Dendritic cell treated with granulocyte-macrophage colony-stimulating factor and Interleukin-4, amounts not matched to agents 40 ng/mL and 50 ng/mL, for 4 days (primary cell): ENCODE measurements around the gene RNF150.

ENCODE experiments used
- H3K27ac Mint-ChIP-seq: one replicate; pipeline ENCODE4 v1.8.0; 2022; ENCODE audit warnings: mild to moderate bottlenecking, mixed read lengths
- H3K27me3 Mint-ChIP-seq: one replicate; pipeline ENCODE4 v1.8.0; 2022; ENCODE audit warnings: mild to moderate bottlenecking, mixed read lengths
- H3K36me3 Mint-ChIP-seq: one replicate; pipeline ENCODE4 v1.8.0; 2022; ENCODE audit warnings: low read depth, mixed read lengths
- H3K4me1 Mint-ChIP-seq: one replicate; pipeline ENCODE4 v1.8.0; 2022; ENCODE audit warnings: low read depth, mixed read lengths
- H3K4me3 Mint-ChIP-seq: one replicate; pipeline ENCODE4 v1.8.0; 2022; ENCODE audit warnings: mild to moderate bottlenecking, moderate library complexity, mixed read lengths
- H3K9me3 Mint-ChIP-seq: one replicate; pipeline ENCODE4 v1.8.0; 2022; ENCODE audit warnings: mixed read lengths
- intact Hi-C: fragments of 100-400 bp; cut with micrococcal nuclease; formaldehyde crosslinking; loops from one replicate; pipeline ENCODE4 v1.15.0; 2022

The RNF150 gene

DNA sequence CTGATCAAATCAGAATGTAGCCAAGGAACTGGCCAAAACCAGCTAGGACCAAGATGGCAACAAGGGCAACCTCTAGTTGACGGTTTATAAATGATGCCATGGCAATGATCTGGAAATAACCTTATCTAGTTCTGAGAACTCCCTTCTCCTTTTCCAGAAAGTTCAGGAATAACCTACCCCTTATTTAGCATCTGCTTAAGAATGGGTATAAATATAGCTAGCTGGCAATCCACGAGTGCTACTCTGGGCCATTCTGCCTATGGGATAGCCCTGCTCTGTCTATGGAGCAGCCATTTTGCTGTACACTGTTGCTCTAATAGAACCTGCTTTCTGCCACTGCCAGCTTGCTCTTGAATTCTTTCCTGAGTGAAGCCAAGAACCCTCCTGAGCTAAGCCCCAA, 192.7 kb downstream of the RNF150 start:
- Mint-ChIP-seq H3K36me3 (no peaks in the 10 kb centered on the region), H3K27me3 (no peaks in the 10 kb centered on the region), H3K9me3 (no peaks in the 10 kb centered on the region), H3K4me1 (no peaks in the 10 kb centered on the region), H3K4me3 (no peak overlapping the region), H3K27ac (no peak overlapping the region)
- intact Hi-C loops, result no loop called here

DNA sequence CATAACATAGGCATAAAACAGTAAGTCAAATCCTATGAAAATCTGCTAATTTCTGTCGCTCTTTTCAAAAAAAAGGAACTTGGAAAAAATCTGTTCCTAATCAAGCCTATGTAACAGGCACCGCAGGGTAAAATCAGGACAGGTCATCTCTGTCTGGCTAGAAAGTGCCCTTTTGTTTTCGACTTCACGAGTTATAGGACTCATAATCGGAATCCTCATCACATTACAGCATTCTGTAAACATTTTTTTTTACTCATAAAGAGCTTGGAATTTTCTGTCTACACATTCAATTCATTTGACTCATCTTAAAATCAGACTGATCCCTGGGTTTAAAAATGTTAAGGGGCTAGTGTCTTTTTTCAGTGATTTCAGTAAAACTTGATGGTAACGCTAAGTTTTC, 195.4 kb downstream of the RNF150 start:
- Mint-ChIP-seq H3K9me3 (no peaks in the 10 kb centered on the region), H3K4me3 (no peak overlapping the region), H3K27me3 (no peaks in the 10 kb centered on the region), H3K4me1 (no peaks in the 10 kb centered on the region), H3K27ac (no peak overlapping the region), H3K36me3 (no peaks in the 10 kb centered on the region)
- intact Hi-C loops, result no loop called here

DNA sequence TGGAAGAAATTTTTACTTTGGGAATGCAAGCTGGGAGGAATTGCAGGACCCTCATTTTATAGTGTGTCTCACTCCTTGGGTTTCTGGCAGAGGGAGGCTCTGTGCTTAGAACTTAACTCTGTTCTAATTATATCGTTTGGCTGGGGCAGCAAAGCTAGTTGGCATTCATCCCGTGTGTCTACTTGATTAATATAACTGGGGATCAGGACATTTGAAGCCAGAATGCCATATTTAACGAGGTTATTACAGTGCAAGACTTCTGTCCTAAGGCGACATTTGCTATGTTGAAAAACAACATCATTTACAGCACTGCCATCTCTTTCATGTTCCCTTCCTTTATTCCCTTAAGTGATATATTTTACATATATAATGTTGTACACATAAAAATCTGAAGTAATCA, 198.0 kb downstream of the RNF150 start:
- no peak overlapping the region for H3K27ac Mint-ChIP-seq
- H3K4me1 Mint-ChIP-seq, result no peaks in the 10 kb centered on the region
- H3K9me3 Mint-ChIP-seq, result no peaks in the 10 kb centered on the region
- H3K36me3 Mint-ChIP-seq, result no peaks in the 10 kb centered on the region
- H3K27me3 Mint-ChIP-seq, result peaks cover 8% of the 10 kb centered on the region
- intact Hi-C loops, result no loop called here
- no peak overlapping the region for H3K4me3 Mint-ChIP-seq

DNA sequence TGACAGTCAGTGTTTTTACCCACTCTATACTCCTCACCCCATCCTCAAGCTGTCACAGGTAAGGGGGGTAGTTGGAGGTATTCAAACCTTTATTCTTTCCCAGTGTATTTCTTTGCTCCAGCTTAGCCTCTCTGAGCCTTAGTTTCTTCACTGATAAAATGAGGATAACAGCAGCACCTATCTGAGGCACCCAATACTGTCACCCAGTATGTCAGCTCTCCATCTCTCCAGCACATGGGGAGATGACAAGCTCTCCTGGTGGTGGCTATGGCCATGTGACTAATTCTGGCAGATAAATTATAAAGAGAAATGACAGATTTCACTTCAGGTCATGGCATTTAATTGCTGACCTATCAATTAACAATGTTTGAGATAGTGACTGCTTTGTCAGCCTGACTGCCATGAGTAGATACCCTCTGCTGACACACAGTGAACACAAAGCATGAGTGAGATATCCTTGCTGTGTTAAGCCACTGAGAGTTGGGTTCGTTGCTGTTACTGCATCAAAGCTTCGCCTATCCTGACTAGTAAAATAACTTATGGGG, 200.7 kb downstream of the RNF150 start:
- Mint-ChIP-seq H3K4me3 (no peak overlapping the region), H3K27ac (no peak overlapping the region), H3K27me3 (peaks cover 8% of the 10 kb centered on the region), H3K9me3 (no peaks in the 10 kb centered on the region), H3K36me3 (no peaks in the 10 kb centered on the region), H3K4me1 (no peaks in the 10 kb centered on the region)
- intact Hi-C loops, result no loop called here

DNA sequence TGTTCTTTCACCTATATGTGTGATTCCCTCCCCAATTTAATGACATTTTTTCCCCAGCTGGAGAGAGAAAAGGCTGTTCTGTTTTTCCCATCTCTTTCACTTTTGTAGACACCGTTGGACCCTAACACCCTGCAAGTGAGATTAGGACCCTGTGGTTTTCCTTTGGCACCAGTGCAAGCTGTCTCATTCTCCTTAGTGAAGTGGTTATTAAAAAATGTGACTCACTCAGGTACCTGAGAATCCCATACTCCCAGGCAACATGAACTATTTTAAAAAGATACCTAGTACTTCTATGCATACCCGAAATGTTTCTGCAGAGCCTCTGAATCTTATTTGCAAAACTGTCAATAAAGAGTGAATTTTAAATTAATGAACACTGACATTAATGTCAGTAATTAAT, 201.4 kb downstream of the RNF150 start:
- H3K27me3 Mint-ChIP-seq, result peaks cover 8% of the 10 kb centered on the region
- no peaks in the 10 kb centered on the region for H3K4me1 Mint-ChIP-seq
- intact Hi-C loops, result no loop called here
- no peaks in the 10 kb centered on the region for H3K9me3 Mint-ChIP-seq
- no peak overlapping the region for H3K4me3 Mint-ChIP-seq
- H3K27ac Mint-ChIP-seq, result no peak overlapping the region
- H3K36me3 Mint-ChIP-seq, result no peaks in the 10 kb centered on the region

DNA sequence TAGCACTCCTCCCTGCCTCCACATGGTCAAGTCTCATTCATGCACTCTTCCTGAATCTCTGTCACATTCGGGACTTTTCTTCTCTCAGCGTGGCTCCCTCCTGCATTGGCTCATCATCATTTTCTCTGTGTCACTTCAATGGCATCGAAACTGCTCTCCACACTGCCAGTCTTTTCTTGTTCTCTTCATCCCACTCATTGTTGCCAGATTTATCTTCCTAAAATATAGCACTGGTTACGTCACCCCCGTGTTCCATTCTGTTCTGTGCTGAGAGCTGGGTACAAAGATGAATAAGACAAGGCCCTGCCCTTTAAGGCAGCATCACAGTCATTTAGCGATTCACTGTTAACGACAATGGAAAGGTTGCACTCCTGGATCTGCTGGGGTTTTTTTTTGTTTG, 202.7 kb downstream of the RNF150 start:
- H3K4me3 Mint-ChIP-seq, result no peak overlapping the region
- no peak overlapping the region for H3K27ac Mint-ChIP-seq
- no peaks in the 10 kb centered on the region for H3K9me3 Mint-ChIP-seq
- H3K36me3 Mint-ChIP-seq, result no peaks in the 10 kb centered on the region
- peaks cover 8% of the 10 kb centered on the region for H3K27me3 Mint-ChIP-seq
- intact Hi-C loops, result no loop called here
- no peaks in the 10 kb centered on the region for H3K4me1 Mint-ChIP-seq

DNA sequence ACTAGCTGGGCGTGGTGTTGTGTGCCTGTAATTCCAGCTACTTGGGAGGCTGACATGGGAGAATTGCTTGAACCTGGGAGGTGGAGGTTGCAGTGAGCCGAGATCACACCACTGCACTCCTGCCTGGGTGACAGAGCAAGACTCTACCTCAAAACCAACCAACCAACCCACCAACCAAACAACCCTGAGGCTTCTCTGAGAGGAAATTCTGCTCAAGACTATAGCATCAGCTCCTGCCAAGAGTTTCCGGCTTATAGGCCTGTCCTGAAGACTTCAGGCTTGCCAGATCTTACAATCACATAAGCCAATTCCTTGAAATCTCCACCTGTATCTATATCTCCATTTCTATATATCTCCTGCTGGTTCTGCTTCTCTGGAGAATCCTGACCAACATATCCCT, 203.3 kb downstream of the RNF150 start:
- intact Hi-C loops, result no loop called here
- Mint-ChIP-seq H3K36me3 (no peaks in the 10 kb centered on the region), H3K4me3 (no peak overlapping the region), H3K27ac (no peak overlapping the region), H3K4me1 (no peaks in the 10 kb centered on the region), H3K27me3 (peaks cover 8% of the 10 kb centered on the region), H3K9me3 (no peaks in the 10 kb centered on the region)

DNA sequence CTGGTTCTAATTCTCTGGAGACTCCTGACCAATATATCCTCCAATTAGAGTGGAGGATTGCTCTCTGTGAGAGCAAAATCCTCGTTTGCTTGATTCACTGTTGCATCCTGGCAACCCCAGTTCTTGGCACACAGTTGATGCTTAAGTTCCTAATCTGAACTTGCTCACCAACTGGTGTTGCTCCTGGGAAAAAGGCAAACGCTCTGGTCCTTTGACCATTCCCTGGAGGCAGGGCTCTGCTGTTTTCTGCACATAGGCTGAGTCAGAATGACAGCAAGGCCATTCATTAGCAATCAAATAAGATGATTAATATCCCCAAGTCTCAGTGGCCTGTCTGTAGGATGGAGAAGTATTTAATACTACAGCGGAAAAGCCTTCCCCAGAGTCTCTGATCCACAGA, 204.4 kb downstream of the RNF150 start:
- Mint-ChIP-seq H3K36me3 (no peaks in the 10 kb centered on the region), H3K27me3 (peaks cover 8% of the 10 kb centered on the region), H3K4me1 (no peaks in the 10 kb centered on the region), H3K9me3 (no peaks in the 10 kb centered on the region), H3K4me3 (no peak overlapping the region), H3K27ac (no peak overlapping the region)
- intact Hi-C loops, result no loop called here

DNA sequence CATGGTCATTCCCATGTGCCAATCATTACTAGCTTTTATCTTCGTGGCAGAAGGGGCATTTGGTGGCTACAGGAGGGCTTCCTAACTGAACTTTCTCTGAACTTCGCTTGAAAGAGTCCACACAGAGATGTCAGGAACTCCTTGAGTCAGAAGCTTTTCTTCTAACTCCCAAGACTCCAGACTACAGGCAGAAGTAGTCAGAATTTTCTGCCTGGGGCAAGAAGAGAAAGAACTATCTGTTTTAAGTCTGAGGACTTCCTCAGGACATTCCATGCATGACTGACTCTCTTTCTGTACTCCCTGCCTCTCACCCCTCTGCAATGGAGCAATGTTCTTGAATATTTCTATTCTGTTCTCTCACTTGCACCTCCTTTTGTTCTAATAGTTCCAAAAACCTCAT, 206.6 kb downstream of the RNF150 start:
- Mint-ChIP-seq H3K4me3 (no peak overlapping the region), H3K9me3 (no peaks in the 10 kb centered on the region), H3K27me3 (peaks cover 5% of the 10 kb centered on the region), H3K4me1 (no peaks in the 10 kb centered on the region), H3K27ac (no peak overlapping the region), H3K36me3 (no peaks in the 10 kb centered on the region)
- intact Hi-C loops, result no loop called here

DNA sequence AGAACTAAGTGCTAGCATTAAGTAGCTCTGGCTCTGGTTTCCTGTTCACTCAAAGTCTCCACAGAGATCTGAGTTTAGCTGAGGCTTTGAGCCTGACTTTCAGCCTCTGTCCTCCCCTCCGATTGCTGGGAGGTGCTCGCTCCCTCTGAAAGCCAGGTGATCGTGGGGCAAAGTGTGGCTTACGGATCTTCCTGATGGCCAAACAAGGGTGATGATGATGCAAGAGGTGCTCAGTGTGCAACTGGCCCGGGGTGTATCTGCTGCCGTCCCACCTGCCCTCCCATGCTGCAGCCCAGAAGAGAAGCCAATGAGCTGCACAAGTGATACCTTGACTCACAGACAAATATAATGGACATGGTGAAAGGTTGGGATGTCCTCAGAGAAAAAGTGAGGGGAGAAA, 207.9 kb downstream of the RNF150 start:
- no peak overlapping the region for H3K27ac Mint-ChIP-seq
- no peak overlapping the region for H3K4me3 Mint-ChIP-seq

DNA sequence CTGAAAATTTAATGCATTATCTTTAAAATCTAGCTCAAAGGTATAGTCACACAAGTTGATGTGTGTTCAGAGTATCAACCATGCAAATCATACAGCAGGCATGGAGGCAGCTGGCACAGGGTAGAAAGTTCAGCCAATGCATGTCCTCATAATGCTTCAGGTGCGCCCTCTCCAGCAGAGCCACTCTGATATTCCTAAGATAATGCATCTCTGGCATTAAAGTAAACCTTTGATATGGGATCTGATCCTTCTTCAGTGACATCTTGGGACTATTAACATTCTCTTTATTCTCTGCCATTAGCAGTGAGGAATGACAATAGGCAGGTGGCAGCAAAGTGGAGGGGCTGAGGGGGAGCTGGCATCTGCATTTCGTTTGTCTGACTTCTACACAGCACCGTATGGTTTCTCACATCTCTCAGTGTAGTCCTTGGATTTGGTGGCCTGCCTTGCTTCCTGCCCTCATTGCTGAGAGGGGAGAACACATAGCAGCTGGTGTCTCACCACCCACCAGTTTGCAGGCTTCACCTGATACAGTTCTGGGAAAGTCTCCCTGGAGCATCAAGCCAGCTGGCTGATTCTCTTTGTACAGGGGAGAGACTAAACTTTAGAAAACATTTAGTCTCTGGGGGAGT, 208.4 kb downstream of the RNF150 start:
- Mint-ChIP-seq H3K27ac (no peak overlapping the region), H3K4me1 (no peaks in the 10 kb centered on the region), H3K27me3 (no peaks in the 10 kb centered on the region), H3K9me3 (no peaks in the 10 kb centered on the region), H3K36me3 (no peaks in the 10 kb centered on the region), H3K4me3 (no peak overlapping the region)
- intact Hi-C loops, result no loop called here

More for the DNA sequence above, 207.9 kb downstream of the RNF150 start:
- no peaks in the 10 kb centered on the region for H3K36me3 Mint-ChIP-seq
- intact Hi-C loops, result no loop called here
- peaks cover under 1% of the 10 kb centered on the region for H3K27me3 Mint-ChIP-seq
- H3K4me1 Mint-ChIP-seq, result no peaks in the 10 kb centered on the region
- H3K9me3 Mint-ChIP-seq, result no peaks in the 10 kb centered on the region

DNA sequence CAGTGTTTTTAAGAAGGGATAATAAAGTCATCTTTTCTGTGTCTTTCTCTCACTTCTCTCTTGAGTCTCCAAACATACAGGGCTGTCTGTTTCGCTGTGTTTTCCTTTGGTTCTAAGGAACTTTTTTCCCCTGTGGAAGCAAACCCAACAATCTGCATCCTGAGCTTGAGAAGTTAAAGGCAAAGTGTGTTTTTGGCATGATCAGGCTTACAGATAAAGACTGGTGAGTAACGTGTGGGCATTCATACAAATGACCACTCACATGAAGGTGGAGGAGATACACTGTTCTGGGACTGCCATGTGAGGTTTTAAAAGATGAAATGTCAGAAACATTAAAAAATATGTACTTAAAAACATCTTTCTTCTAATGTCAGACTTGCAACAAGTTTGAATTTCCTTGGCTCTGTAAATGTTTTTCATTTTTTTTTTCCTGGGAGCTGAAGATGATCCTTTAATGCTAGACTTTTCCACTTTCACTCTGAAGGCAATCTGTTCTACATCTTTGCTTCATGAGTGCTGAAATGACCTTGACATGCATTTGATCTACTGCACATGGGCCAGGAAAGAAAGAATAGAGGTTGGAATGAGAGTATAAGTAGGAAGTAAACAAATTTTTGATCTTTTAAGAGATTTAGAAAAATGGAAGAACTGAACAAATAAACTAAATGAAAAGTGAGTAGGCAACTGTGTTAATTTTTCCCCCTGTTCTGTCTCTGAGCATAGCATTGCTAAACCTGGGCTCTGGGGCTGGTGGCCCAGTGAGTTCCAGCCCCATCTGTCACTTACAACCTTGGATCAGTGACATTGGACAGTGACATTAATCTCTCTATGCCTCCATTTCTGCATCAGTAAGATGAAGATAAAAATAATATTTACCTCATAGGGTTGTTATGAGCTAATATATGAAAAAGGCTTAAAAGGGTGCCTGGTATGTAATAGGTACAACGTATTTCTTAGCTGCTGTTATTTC, 226.0 kb downstream of the RNF150 start:
- H3K27ac Mint-ChIP-seq, result no peak overlapping the region
- H3K4me1 Mint-ChIP-seq, result no peaks in the 10 kb centered on the region
- H3K4me3 Mint-ChIP-seq, result no peak overlapping the region
- no peaks in the 10 kb centered on the region for H3K9me3 Mint-ChIP-seq
- no peaks in the 10 kb centered on the region for H3K27me3 Mint-ChIP-seq
- H3K36me3 Mint-ChIP-seq, result no peaks in the 10 kb centered on the region
- intact Hi-C loops, result no loop called here

DNA sequence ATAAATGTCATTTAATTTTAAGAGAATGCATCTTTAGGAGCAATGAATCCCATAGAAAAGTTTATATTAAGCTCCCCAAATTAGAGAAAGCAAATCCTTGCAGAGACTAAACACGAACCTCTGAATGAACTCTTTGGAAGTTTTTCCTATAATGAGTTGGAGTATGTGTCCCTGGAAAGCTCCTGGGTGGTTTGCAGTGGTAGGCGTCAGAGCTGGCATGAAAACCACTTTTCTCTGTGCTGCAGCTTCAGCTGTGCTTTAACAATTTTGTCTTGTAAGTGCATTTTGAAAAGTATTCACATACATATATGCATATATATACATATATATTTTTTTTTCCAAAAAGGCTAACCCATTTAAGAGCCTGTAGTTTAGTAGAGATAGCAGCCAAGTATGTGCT, 228.4 kb downstream of the RNF150 start:
- H3K4me3 Mint-ChIP-seq, result no peak overlapping the region
- no peaks in the 10 kb centered on the region for H3K36me3 Mint-ChIP-seq
- no peak overlapping the region for H3K27ac Mint-ChIP-seq
- H3K9me3 Mint-ChIP-seq, result no peaks in the 10 kb centered on the region
- H3K4me1 Mint-ChIP-seq, result no peaks in the 10 kb centered on the region
- H3K27me3 Mint-ChIP-seq, result no peaks in the 10 kb centered on the region
- intact Hi-C loops, result no loop called here
